HG03558 (cell line): ENCODE results near the gene PNLIPRP3.

Experiments used
- ATAC-seq: cut with Tn5 transposase; IDR thresholded peaks from one replicate; pipeline ENCODE4 v1.9.1; 2021; ENCODE audit warnings: moderate number of reproducible peaks; ENCODE audit not compliant: unreplicated experiment; ENCODE audit errors: extremely low read depth

The PNLIPRP3 gene

GRCh38 chr10:116489460-116489859 is 61.8 kb downstream of the PNLIPRP3 start:
- no peak for ATAC-seq

- ATAC-seq: peak; percentile 49
Observed at GRCh38 chr10:116490028-116490662, 62.5 kb downstream of the PNLIPRP3 start.

- ATAC-seq: no peak
Observed at GRCh38 chr10:116504786-116505185, 77.1 kb downstream of the PNLIPRP3 start.

GRCh38 chr10:116510565-116510964 is 82.9 kb downstream of the PNLIPRP3 start:
- no peak for ATAC-seq

- no peak for ATAC-seq
Observed at GRCh38 chr10:116511365-116511764, 83.7 kb downstream of the PNLIPRP3 start.

GRCh38 chr10:116521424-116522290 is 94.0 kb downstream of the PNLIPRP3 start:
- no peak for ATAC-seq

- ATAC-seq: no peak
Observed at GRCh38 chr10:116522803-116523381, 95.2 kb downstream of the PNLIPRP3 start.

- ATAC-seq: no peak
Observed at GRCh38 chr10:116524736-116525135, 97.1 kb downstream of the PNLIPRP3 start.

GRCh38 chr10:116526219-116526618 is 98.6 kb downstream of the PNLIPRP3 start:
- ATAC-seq: no peak
